ENCODE measurements around the gene CHIA. TPM values are rescaled to one million over a fixed set of nuclear protein-coding genes. Genes with fewer than 3 reads are reported as not detected.

Gene CHIA
- total and polyA plus RNA-seq, 2 of the 13 experiments (the other 11 are each of a cell fraction or from before 2014, with no cell fraction given), result not detected

GRCh38 chr1:111289371-111289770 lies 1.3 kb upstream of the CHIA start (continued):
- TF ChIP-seq ZBTB40 (IDR thresholded peaks at IDR 0.05), result no peak
- no peak for TF ChIP-seq ZBTB40 (CRISPR knock-in tag; IDR thresholded peaks at IDR 0.05)
- no peak for TF ChIP-seq MYC (CRISPR knock-in tag; IDR thresholded peaks at IDR 0.05; ENCODE audit: borderline replicate concordance)
- TF ChIP-seq ZSCAN9 (CRISPR knock-in tag; IDR thresholded peaks at IDR 0.05; ENCODE audit: borderline replicate concordance), result no peak
- no peak for TF ChIP-seq HMG20B (CRISPR knock-in tag; conservative IDR thresholded peaks at IDR 0.05)
- no peak for TF ChIP-seq ZNF468 (CRISPR knock-in tag; IDR thresholded peaks at IDR 0.05)
- no peak for TF ChIP-seq ARID4A (CRISPR knock-in tag; IDR thresholded peaks at IDR 0.05; ENCODE audit: borderline replicate concordance)

Measured in HepG2 (cell line).